ENCODE results near the gene GHR. TPM values are rescaled to one million over a fixed set of nuclear protein-coding genes. Genes with fewer than 3 reads are reported as not detected.

Gene GHR
- polyA plus RNA-seq, 1 donor (not counting 4 experiments of a cell fraction or from before 2014, with no cell fraction given), result 1.8 TPM

- H3K9me1 ChIP-seq (ENCODE audit: control insufficient read depth, extremely low read depth, insufficient read depth, low read length), result no peaks in the 10 kb centered on the region
- no peak overlapping the region for H3K27ac ChIP-seq (ENCODE audit: control insufficient read depth, insufficient read depth, low read length)
- H3K9ac ChIP-seq (ENCODE audit: control insufficient read depth, extremely low read depth, insufficient read depth, low read length), result no peak overlapping the region
- H3K79me2 ChIP-seq (ENCODE audit: control insufficient read depth, insufficient read depth, low read length), result no peaks in the 10 kb centered on the region
- TF ChIP-seq EZH2 (IDR thresholded peaks at IDR 0.05; ENCODE audit: low read length) (no peak), CTCF (optimal IDR thresholded peaks at IDR 0.05 in 1 of 3, IDR thresholded peaks at IDR 0.05 in 1 of 3, conservative IDR thresholded peaks at IDR 0.05 in 1 of 3; ENCODE audit: extremely low read depth in 1 of 3, insufficient read depth in 2 of 3, low read length in 3 of 3) (no peak)
- no peak overlapping the region for H3K4me3 ChIP-seq (ENCODE audit: control insufficient read depth in 2 of 3, extremely low read depth in 1 of 3, insufficient read depth in 2 of 3, low read depth in 1 of 3, low read length in 3 of 3)
- H3K4me2 ChIP-seq (ENCODE audit: control insufficient read depth, extremely low read depth, insufficient read depth, low read depth, low read length), result no peak overlapping the region
- H4K20me1 ChIP-seq (ENCODE audit: control insufficient read depth, extremely low read depth, insufficient read depth, low read length), result no peaks in the 10 kb centered on the region
- H3K36me3 ChIP-seq (ENCODE audit: control insufficient read depth in 2 of 2, extremely low read depth in 1 of 2, insufficient read depth in 2 of 2, low read length in 2 of 2), result no peaks in the 10 kb centered on the region
- dilution Hi-C loops (cut with MboI; ENCODE audit: extremely low pct_ligation_motif_present, low sequenced_read_pairs), result no loop called here
- no peak for DNase-seq (ENCODE audit: low read depth, low spot score)
- no peaks in the 10 kb centered on the region for H3K27me3 ChIP-seq (ENCODE audit: control insufficient read depth, extremely low read depth, insufficient read depth, low read length)
- no peaks in the 10 kb centered on the region for H3K4me1 ChIP-seq (ENCODE audit: control insufficient read depth, extremely low read depth, insufficient read depth, low read length)
- no peak overlapping the region for H2AFZ ChIP-seq (ENCODE audit: control insufficient read depth, low read length)
- no peak for FAIRE-seq
- H3K9me3 ChIP-seq (ENCODE audit: control insufficient read depth, low read depth, low read length), result no peaks in the 10 kb centered on the region
Observed at GRCh38 chr5:42552597-42552996, 129.4 kb downstream of the GHR start.

GRCh38 chr5:42553461-42553860, 130.2 kb downstream of the GHR start:
- Histone ChIP-seq H3K9me3 (ENCODE audit: control insufficient read depth, low read depth, low read length) (no peaks in the 10 kb centered on the region), H4K20me1 (ENCODE audit: control insufficient read depth, extremely low read depth, insufficient read depth, low read length) (no peaks in the 10 kb centered on the region), H3K4me3 (ENCODE audit: control insufficient read depth in 2 of 3, extremely low read depth in 1 of 3, insufficient read depth in 2 of 3, low read depth in 1 of 3, low read length in 3 of 3) (no peak overlapping the region), H3K79me2 (ENCODE audit: control insufficient read depth, insufficient read depth, low read length) (no peaks in the 10 kb centered on the region), H3K36me3 (ENCODE audit: control insufficient read depth in 2 of 2, extremely low read depth in 1 of 2, insufficient read depth in 2 of 2, low read length in 2 of 2) (no peaks in the 10 kb centered on the region), H3K4me1 (ENCODE audit: control insufficient read depth, extremely low read depth, insufficient read depth, low read length) (no peaks in the 10 kb centered on the region), H3K27me3 (ENCODE audit: control insufficient read depth, extremely low read depth, insufficient read depth, low read length) (no peaks in the 10 kb centered on the region), H3K27ac (ENCODE audit: control insufficient read depth, insufficient read depth, low read length) (no peak overlapping the region), H3K9ac (ENCODE audit: control insufficient read depth, extremely low read depth, insufficient read depth, low read length) (no peak overlapping the region), H3K9me1 (ENCODE audit: control insufficient read depth, extremely low read depth, insufficient read depth, low read length) (no peaks in the 10 kb centered on the region), H3K4me2 (ENCODE audit: control insufficient read depth, extremely low read depth, insufficient read depth, low read depth, low read length) (no peak overlapping the region), H2AFZ (ENCODE audit: control insufficient read depth, low read length) (no peak overlapping the region)
- no peak for DNase-seq (ENCODE audit: low read depth, low spot score)
- TF ChIP-seq CTCF (optimal IDR thresholded peaks at IDR 0.05 in 1 of 3, IDR thresholded peaks at IDR 0.05 in 1 of 3, conservative IDR thresholded peaks at IDR 0.05 in 1 of 3; ENCODE audit: extremely low read depth in 1 of 3, insufficient read depth in 2 of 3, low read length in 3 of 3) (no peak), EZH2 (IDR thresholded peaks at IDR 0.05; ENCODE audit: low read length) (no peak)
- FAIRE-seq, result no peak
- dilution Hi-C loops (cut with MboI; ENCODE audit: extremely low pct_ligation_motif_present, low sequenced_read_pairs), result no loop called here
